Prostate gland (tissue), 2 donors: ENCODE results near the gene TPST2.

ENCODE experiments used
- POLR2A ChIP-seq: fragments of 450-650 bp; IDR thresholded peaks from one replicate; pipeline ENCODE4 v1.6.1; 2016; ENCODE audit warnings: antibody characterized with exemption, mild to moderate bottlenecking
- POLR2AphosphoS5 ChIP-seq: sonication (generic); formaldehyde crosslinking; IDR thresholded peaks from one replicate; pipeline ENCODE4 v1.6.1; 2017; ENCODE audit warnings: antibody characterized with exemption
- TF ChIP-seq, protein P1 (sequence below), 4 experiments: fragments of 200-600 bp in 2 of 4; fragments of 450-650 bp in 2 of 4; sonication (generic) in 2 of 4; IDR thresholded peaks; 1 replicate in 3 of 4; 2 replicates in 1 of 4; pipeline ENCODE4 v1.5.1; 2016 to 2019; ENCODE audit warnings: antibody characterized with exemption in 4 of 4, mild to moderate bottlenecking in 2 of 4, moderate library complexity in 2 of 4

GRCh38 chr22:26481112-26481693 lies 108.7 kb downstream of the TPST2 start:
- TF ChIP-seq, protein P1, sequence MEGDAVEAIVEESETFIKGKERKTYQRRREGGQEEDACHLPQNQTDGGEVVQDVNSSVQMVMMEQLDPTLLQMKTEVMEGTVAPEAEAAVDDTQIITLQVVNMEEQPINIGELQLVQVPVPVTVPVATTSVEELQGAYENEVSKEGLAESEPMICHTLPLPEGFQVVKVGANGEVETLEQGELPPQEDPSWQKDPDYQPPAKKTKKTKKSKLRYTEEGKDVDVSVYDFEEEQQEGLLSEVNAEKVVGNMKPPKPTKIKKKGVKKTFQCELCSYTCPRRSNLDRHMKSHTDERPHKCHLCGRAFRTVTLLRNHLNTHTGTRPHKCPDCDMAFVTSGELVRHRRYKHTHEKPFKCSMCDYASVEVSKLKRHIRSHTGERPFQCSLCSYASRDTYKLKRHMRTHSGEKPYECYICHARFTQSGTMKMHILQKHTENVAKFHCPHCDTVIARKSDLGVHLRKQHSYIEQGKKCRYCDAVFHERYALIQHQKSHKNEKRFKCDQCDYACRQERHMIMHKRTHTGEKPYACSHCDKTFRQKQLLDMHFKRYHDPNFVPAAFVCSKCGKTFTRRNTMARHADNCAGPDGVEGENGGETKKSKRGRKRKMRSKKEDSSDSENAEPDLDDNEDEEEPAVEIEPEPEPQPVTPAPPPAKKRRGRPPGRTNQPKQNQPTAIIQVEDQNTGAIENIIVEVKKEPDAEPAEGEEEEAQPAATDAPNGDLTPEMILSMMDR (IDR thresholded peaks at IDR 0.05) = no peak
- no peak for TF ChIP-seq POLR2A
- no peak for TF ChIP-seq POLR2AphosphoS5
